Activated T-helper 17 cell treated with anti-CD3 and anti-CD28 coated beads, Interleukin-2, amount 50 U/mL, for 72 hours (primary cell): ENCODE measurements around the gene CDH26. TPM values are rescaled to one million over a fixed set of nuclear protein-coding genes. Genes with fewer than 3 reads are reported as not detected.
"Not testable (repeated sequence)": the region's sequence is repeated elsewhere in the genome, so short reads cannot be mapped to it uniquely, and the experiment has no call there.

Experiments used
- ATAC-seq: fragments of 150-1000 bp; cut with Tn5 transposase; replicated peaks from 2 replicates; pipeline ENCODE4 v1.10.0; 2021; ENCODE audit warnings: mild to moderate bottlenecking, moderate library complexity
- H3K27ac Mint-ChIP-seq: one replicate; pipeline ENCODE4 v1.8.0; 2022; ENCODE audit warnings: mixed read lengths
- H3K27me3 Mint-ChIP-seq: one replicate; pipeline ENCODE4 v1.8.0; 2022; ENCODE audit warnings: mixed read lengths
- H3K36me3 Mint-ChIP-seq: one replicate; pipeline ENCODE4 v1.8.0; 2022; ENCODE audit warnings: low read depth, mild to moderate bottlenecking, mixed read lengths
- H3K4me1 Mint-ChIP-seq: one replicate; pipeline ENCODE4 v1.8.0; 2022; ENCODE audit warnings: mixed read lengths
- H3K4me3 Mint-ChIP-seq: one replicate; pipeline ENCODE4 v1.8.0; 2022; ENCODE audit warnings: mild to moderate bottlenecking, mixed read lengths
- H3K9me3 Mint-ChIP-seq: one replicate; pipeline ENCODE4 v1.8.0; 2022; ENCODE audit warnings: mixed read lengths
- total RNA-seq, 2 donors: library from RNA; stranded (reverse); gene quantifications; one replicate each; pipeline ENCODE4 v1.2.3, GENCODE V29; 2022

Gene CDH26
- total RNA-seq, 2 donors from 2014 or later: 0.56 to 2.6 TPM

DNA sequence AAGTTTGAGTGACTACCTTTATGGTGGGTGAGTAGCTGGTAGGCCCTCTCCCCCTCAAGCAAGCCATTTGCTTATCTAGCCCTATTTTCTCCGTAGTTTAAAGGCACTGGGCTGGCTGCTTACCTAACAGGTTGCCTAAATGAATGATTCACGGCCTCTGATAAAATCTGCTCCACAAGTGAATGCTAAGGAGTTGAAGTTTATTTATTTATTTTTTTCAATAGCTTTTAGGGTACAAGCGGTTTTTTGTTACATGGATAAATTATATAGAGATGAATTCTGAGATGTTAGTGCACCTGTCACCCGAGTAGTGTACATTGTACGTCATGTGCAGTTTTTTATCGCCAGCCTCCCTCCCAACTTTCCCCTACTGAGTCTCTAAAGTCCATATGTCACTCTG lies 8.3 kb upstream of the CDH26 start:
- ATAC-seq: no peak
- H3K4me3 Mint-ChIP-seq: no peak overlapping the region
- no peaks in the 10 kb centered on the region for H3K9me3 Mint-ChIP-seq
- H3K4me1 Mint-ChIP-seq: peaks cover 9% of the 10 kb centered on the region
- H3K36me3 Mint-ChIP-seq: peaks cover 26% of the 10 kb centered on the region
- H3K27me3 Mint-ChIP-seq: no peaks in the 10 kb centered on the region
- peak overlapping the region; percentile 71 for H3K27ac Mint-ChIP-seq

DNA sequence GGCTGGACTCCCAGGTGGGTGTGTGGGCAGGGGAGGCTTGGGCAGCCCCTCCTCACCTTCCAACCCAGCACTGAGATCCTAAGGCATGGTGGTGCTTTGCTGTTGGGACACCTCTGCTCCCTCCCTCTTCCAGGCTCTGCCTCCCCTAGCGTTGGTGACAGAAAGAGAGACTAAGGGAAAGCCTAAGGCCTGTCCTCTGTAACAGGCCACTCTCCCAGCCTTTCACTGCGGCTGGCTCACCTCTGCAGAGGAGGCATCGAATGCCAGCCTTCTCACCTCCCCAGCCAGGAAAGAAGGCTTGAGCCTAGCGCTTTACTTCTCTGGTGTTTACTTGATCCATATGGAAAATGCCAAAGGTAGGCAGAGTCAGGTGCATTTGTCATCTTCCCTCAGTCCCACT lies 3.5 kb upstream of the CDH26 start:
- Mint-ChIP-seq H3K27ac (no peak overlapping the region), H3K27me3 (no peaks in the 10 kb centered on the region), H3K9me3 (no peaks in the 10 kb centered on the region), H3K36me3 (peaks cover 6% of the 10 kb centered on the region), H3K4me1 (no peaks in the 10 kb centered on the region), H3K4me3 (no peak overlapping the region)
- no peak for ATAC-seq

GRCh38 chr20:59955131-59955796 lies 3.0 kb upstream of the CDH26 start:
- H3K36me3 Mint-ChIP-seq: peaks cover 5% of the 10 kb centered on the region
- ATAC-seq: no peak
- H3K27me3 Mint-ChIP-seq: no peaks in the 10 kb centered on the region
- no peak overlapping the region for H3K27ac Mint-ChIP-seq
- no peaks in the 10 kb centered on the region for H3K4me1 Mint-ChIP-seq
- H3K4me3 Mint-ChIP-seq: no peak overlapping the region
- H3K9me3 Mint-ChIP-seq: no peaks in the 10 kb centered on the region

GRCh38 chr20:59957568-59957967 lies 655 bp upstream of the CDH26 start:
- H3K27me3 Mint-ChIP-seq, H3K4me1 Mint-ChIP-seq, H3K9me3 Mint-ChIP-seq, ATAC-seq, H3K27ac Mint-ChIP-seq, H3K36me3 Mint-ChIP-seq, H3K4me3 Mint-ChIP-seq: not testable (repeated sequence)

- no peak for ATAC-seq
- Mint-ChIP-seq H3K27me3 (no peaks in the 10 kb centered on the region), H3K4me1 (no peaks in the 10 kb centered on the region), H3K4me3 (no peak overlapping the region), H3K27ac (no peak overlapping the region), H3K36me3 (peaks cover 6% of the 10 kb centered on the region), H3K9me3 (no peaks in the 10 kb centered on the region)
Observed at GRCh38 chr20:59958626-59959025, 403 bp downstream of the CDH26 start.

DNA sequence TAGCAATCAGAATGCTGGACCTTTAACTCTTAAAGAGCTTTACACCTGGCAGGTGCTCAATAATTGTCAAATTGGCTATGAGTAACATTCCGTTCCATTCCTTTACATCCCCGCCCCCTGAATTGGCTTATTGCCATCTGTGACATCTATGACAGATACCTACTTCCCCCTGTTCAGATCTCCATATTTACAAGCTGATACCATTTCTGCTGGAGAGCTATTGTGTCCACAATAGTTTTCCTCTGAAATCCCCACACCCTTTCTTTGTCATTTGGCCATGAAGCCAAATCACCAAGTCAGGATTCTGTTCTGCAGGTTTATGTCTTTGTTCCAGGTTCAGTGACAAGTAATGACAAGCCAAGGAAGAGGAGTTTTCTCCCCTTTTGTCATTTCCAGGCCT lies 3.2 kb downstream of the CDH26 start:
- peaks cover 6% of the 10 kb centered on the region for H3K36me3 Mint-ChIP-seq
- no peaks in the 10 kb centered on the region for H3K4me1 Mint-ChIP-seq
- no peaks in the 10 kb centered on the region for H3K9me3 Mint-ChIP-seq
- H3K4me3 Mint-ChIP-seq: no peak overlapping the region
- no peak for ATAC-seq
- H3K27me3 Mint-ChIP-seq: no peaks in the 10 kb centered on the region
- H3K27ac Mint-ChIP-seq: no peak overlapping the region

GRCh38 chr20:59962155-59962554 lies 3.9 kb downstream of the CDH26 start:
- Mint-ChIP-seq H3K27ac (no peak overlapping the region), H3K27me3 (no peaks in the 10 kb centered on the region), H3K36me3 (peaks cover 6% of the 10 kb centered on the region), H3K4me1 (no peaks in the 10 kb centered on the region), H3K9me3 (no peaks in the 10 kb centered on the region), H3K4me3 (no peak overlapping the region)
- ATAC-seq: no peak

GRCh38 chr20:59966428-59966827 lies 8.2 kb downstream of the CDH26 start:
- Mint-ChIP-seq H3K27me3 (no peaks in the 10 kb centered on the region), H3K4me3 (no peak overlapping the region), H3K27ac (no peak overlapping the region), H3K9me3 (no peaks in the 10 kb centered on the region), H3K36me3 (no peaks in the 10 kb centered on the region), H3K4me1 (no peaks in the 10 kb centered on the region)
- no peak for ATAC-seq

- no peak for ATAC-seq
- Mint-ChIP-seq H3K4me3 (no peak overlapping the region), H3K27ac (no peak overlapping the region), H3K36me3 (no peaks in the 10 kb centered on the region), H3K4me1 (no peaks in the 10 kb centered on the region), H3K27me3 (no peaks in the 10 kb centered on the region), H3K9me3 (no peaks in the 10 kb centered on the region)
Observed at GRCh38 chr20:59971428-59971827, 13.2 kb downstream of the CDH26 start.

- no peak overlapping the region for H3K27ac Mint-ChIP-seq
- H3K4me1 Mint-ChIP-seq: no peaks in the 10 kb centered on the region
- no peak for ATAC-seq
- no peak overlapping the region for H3K4me3 Mint-ChIP-seq
- no peaks in the 10 kb centered on the region for H3K9me3 Mint-ChIP-seq
- H3K27me3 Mint-ChIP-seq: no peaks in the 10 kb centered on the region
- no peaks in the 10 kb centered on the region for H3K36me3 Mint-ChIP-seq
Observed at GRCh38 chr20:59972037-59972801, 14.0 kb downstream of the CDH26 start.

DNA sequence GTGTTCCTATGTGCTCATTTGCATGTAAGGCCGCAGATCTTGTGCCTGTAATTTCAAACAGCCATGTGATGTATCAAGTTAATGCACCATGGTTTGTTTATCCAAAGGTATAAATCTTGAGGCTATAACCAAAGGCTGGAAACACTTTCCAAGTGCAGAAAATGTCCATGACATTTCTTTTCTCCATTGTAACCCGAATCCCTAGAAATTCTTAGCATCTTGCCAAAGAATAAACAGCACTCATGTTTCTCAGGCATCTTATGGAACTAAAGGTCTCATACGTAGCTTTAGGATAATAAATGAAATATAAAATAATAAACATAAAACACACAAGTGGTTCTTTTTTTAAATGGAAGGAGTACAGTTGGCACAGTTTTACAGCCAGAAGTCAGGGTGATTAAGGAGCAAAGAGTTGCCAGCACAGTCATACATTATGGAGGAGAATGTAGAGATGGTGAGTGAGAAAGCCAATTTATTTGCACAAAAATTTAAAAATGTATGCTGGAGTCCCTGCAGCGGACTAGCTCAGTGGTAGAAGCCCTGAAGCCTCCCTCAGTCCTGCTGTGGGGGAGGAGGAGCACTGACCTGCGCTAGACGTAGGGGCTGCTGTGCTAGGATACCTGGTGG lies 18.0 kb downstream of the CDH26 start:
- Mint-ChIP-seq H3K27ac (no peak overlapping the region), H3K4me1 (no peaks in the 10 kb centered on the region), H3K36me3 (no peaks in the 10 kb centered on the region), H3K9me3 (no peaks in the 10 kb centered on the region), H3K27me3 (no peaks in the 10 kb centered on the region), H3K4me3 (no peak overlapping the region)
- ATAC-seq: no peak

DNA sequence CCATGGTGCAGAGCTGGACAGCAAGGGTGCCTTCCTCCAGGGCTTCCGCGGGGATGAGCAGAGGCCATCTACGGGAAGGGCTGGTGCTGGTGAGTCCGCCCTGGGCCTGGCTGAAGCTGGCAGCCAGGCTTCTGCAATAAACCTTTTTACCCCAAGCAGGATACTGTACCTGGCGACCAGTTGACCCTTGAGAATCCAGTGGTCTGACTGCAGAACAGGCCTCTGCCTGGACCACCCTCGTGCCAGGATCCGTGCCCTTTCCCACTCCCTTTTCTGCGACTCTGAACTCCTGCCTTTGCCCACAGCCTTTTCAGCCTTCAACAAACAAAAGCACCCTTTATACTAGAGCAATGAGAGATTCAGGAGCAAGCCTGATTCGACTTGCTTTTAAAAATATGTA lies 18.9 kb downstream of the CDH26 start:
- Mint-ChIP-seq H3K27me3 (no peaks in the 10 kb centered on the region), H3K4me3 (no peak overlapping the region), H3K4me1 (no peaks in the 10 kb centered on the region), H3K36me3 (no peaks in the 10 kb centered on the region), H3K9me3 (no peaks in the 10 kb centered on the region), H3K27ac (no peak overlapping the region)
- ATAC-seq: no peak

- no peaks in the 10 kb centered on the region for H3K27me3 Mint-ChIP-seq
- H3K4me3 Mint-ChIP-seq: no peak overlapping the region
- H3K36me3 Mint-ChIP-seq: no peaks in the 10 kb centered on the region
- no peaks in the 10 kb centered on the region for H3K4me1 Mint-ChIP-seq
- H3K27ac Mint-ChIP-seq: no peak overlapping the region
- ATAC-seq: no peak
- H3K9me3 Mint-ChIP-seq: no peaks in the 10 kb centered on the region
Observed at GRCh38 chr20:59983076-59983475, 24.9 kb downstream of the CDH26 start.

GRCh38 chr20:59984541-59984940 lies 26.3 kb downstream of the CDH26 start:
- ATAC-seq: no peak
- Mint-ChIP-seq H3K36me3 (no peaks in the 10 kb centered on the region), H3K4me3 (no peak overlapping the region), H3K4me1 (no peaks in the 10 kb centered on the region), H3K9me3 (no peaks in the 10 kb centered on the region), H3K27ac (no peak overlapping the region), H3K27me3 (no peaks in the 10 kb centered on the region)

GRCh38 chr20:59985164-59985563 lies 26.9 kb downstream of the CDH26 start:
- Mint-ChIP-seq H3K27me3 (no peaks in the 10 kb centered on the region), H3K27ac (no peak overlapping the region), H3K4me1 (no peaks in the 10 kb centered on the region), H3K36me3 (no peaks in the 10 kb centered on the region), H3K4me3 (no peak overlapping the region), H3K9me3 (no peaks in the 10 kb centered on the region)
- no peak for ATAC-seq
